ENCODE results near the gene SARM1.

The SARM1 gene

DNA sequence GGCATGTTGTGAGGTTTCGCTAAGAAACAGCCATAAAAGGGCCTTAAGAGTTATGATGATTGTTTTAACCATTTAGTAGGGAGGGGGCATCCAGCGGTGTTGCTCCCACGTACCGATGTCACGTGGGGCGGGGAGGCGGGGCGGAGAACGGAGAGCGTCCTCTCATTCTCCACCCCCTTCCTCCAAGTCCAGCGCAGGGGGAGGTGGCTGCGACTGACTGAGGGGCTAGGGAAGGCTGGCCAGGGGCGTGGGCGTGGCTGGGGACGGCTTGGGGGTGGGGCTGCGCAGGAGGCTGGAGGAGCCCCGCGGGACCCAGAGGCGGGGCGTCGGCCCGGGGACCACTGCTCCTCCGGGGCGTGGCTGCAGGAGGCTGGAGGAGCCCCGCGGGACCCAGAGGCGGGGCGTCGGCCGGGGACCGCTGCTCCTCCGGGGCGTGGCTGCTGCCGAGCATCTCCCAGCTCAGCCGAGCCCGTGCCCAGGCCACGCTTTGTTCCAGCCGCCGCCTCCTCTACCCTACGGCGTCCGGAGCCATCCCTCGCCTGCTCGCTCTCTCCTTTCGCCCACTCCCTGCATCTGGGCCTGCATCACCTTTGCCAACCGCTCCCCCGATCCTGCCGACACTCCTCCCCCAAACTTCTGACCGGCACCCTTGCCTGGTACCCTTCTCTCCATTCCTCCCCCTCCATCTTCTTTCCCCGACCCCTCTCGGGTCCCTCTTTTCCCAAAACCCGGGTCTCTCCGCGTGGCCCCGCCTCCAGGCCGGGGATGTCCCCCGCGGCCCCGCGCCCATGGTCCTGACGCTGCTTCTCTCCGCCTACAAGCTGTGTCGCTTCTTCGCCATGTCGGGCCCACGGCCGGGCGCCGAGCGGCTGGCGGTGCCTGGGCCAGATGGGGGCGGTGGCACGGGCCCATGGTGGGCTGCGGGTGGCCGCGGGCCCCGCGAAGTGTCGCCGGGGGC lies at the start of gene SARM1:
SARM1 (plus strand) TSS at position 450 of the 958 bp plus-strand sequence; CDS start at position 789, 339 bp downstream.
- TF ChIP-seq, protein P1, sequence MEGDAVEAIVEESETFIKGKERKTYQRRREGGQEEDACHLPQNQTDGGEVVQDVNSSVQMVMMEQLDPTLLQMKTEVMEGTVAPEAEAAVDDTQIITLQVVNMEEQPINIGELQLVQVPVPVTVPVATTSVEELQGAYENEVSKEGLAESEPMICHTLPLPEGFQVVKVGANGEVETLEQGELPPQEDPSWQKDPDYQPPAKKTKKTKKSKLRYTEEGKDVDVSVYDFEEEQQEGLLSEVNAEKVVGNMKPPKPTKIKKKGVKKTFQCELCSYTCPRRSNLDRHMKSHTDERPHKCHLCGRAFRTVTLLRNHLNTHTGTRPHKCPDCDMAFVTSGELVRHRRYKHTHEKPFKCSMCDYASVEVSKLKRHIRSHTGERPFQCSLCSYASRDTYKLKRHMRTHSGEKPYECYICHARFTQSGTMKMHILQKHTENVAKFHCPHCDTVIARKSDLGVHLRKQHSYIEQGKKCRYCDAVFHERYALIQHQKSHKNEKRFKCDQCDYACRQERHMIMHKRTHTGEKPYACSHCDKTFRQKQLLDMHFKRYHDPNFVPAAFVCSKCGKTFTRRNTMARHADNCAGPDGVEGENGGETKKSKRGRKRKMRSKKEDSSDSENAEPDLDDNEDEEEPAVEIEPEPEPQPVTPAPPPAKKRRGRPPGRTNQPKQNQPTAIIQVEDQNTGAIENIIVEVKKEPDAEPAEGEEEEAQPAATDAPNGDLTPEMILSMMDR (IDR thresholded peaks at IDR 0.05; ENCODE audit: low read length, missing control alignments), result no peak
- peak within 1 kb of the TSS; percentile 60 for H3K4me3 ChIP-seq (replicated peaks; ENCODE audit: low read depth, low read length)
- DNase-seq (ENCODE audit: low read depth), result peak; percentile 85

DNA sequence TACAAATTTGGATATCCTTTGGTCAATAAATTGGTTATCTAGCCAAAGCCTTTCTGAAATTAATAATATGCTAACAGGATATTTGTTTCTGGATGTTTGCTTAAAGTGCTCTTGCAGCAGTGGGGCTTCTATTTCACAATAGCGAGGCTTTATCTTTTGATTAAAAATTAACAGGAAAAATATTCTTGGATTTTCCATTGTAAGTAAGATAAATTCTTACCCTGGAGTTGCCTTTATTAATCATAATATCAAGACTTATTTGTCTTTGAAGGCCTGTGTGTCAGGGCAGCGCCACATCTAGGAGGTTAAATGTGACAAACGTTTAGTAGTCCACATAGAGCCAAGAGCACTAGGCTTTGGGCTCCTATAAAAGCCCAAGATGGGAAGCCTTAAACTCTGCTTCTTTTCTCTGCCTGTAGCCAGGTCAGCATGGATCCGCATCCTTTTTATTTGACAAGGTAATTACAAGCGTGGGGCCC lies 47.2 kb upstream of the SARM1 start:
- TF ChIP-seq, protein P1 (IDR thresholded peaks at IDR 0.05; ENCODE audit: low read length, missing control alignments), result no peak
- no peak for DNase-seq (ENCODE audit: low read depth)
- H3K4me3 ChIP-seq (replicated peaks; ENCODE audit: low read depth, low read length), result no peak overlapping the region

DNA sequence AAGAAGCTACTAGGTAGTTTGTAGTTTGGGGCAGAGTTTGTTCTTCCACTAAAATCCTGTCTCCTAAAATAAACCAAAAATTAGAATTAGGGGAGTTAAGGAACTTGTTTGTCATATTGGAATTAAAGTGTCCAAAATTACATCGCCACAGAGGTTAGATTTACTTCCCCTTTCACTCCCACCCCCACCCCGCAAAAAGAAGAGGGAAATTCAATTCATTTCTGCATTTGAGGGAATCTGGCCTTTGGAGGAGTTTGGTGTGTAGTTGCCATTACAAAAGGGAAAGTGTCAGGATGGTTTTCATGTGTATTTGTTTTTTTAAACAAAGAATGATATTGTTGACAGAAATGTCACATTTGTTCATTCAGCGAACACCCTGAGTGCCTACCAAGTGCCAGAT lies 46.7 kb upstream of the SARM1 start:
- DNase-seq (ENCODE audit: low read depth), result no peak
- TF ChIP-seq, protein P1 (IDR thresholded peaks at IDR 0.05; ENCODE audit: low read length, missing control alignments), result no peak
- H3K4me3 ChIP-seq (replicated peaks; ENCODE audit: low read depth, low read length), result no peak overlapping the region

DNA sequence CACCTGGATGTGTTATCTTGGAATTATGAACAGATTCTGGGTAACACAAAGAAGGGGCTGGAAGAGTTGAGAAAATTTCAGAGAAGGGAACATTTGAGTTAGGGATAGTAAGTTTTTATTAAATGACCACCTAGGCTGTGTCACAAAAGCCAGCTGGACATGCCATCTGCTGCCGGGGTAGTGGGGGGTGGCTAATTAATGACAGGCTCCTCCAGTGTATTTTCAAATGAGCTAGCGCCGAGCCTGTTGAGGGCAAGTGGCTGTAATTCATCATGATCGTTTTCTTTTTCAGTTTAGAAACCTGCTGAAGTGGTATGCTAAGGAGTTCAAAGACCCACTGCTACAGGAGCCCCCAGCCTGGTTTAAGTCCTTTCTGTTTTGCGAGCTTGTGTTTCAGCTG lies 46.3 kb upstream of the SARM1 start:
- DNase-seq (ENCODE audit: low read depth), result no peak
- TF ChIP-seq, protein P1 (IDR thresholded peaks at IDR 0.05; ENCODE audit: low read length, missing control alignments), result no peak
- no peak overlapping the region for H3K4me3 ChIP-seq (replicated peaks; ENCODE audit: low read depth, low read length)

DNA sequence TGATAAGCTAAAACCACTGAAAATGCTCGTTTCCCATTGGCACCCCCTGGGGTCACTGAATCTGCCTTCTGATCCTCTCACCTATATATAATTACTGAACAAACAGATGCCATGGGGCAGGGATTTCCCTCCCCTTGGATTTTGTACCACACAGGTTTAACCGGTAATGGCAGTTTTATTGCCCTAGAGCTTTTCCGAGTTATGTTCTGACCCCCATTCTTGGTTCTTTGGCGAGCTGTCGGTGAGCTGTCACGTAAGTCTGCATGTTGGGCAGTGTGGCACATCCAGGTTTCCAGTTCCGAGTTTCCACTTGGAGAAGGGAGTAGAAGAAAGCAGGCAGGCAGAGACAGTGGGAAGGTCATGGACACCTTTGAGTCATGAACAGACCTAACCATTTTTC lies 45.4 kb upstream of the SARM1 start:
- H3K4me3 ChIP-seq (replicated peaks; ENCODE audit: low read depth, low read length), result no peak overlapping the region
- TF ChIP-seq, protein P1 (IDR thresholded peaks at IDR 0.05; ENCODE audit: low read length, missing control alignments), result no peak
- no peak for DNase-seq (ENCODE audit: low read depth)

DNA sequence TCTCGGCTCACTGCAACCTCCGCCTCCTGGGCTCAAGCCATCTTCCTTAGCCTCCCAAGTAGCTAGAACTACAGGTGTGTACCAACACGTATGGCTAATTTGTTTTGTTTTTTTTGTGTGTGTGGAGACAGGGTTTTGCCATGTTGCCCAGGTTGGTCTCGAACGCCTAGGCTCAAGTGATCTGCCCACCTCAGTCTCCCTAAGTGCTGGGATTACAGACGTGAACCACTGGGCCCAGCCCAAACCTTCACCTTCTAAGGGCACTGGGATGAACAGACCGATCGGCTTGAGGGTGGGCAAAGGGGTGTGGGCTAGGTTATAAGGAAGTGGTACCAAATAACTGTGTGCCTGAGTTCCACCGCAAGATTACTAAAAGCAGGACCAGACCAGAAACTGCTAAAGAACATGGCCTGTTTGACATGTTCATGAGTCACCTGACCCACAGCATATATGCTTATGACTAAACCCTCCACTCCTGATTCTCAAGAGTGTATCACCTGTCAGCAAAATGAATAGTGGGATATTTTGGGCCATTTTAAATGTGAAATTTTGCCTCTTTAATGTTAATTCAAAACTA lies 44.4 kb upstream of the SARM1 start:
- DNase-seq (ENCODE audit: low read depth), result no peak

More for the DNA sequence above, 44.4 kb upstream of the SARM1 start:
- TF ChIP-seq, protein P1 (IDR thresholded peaks at IDR 0.05; ENCODE audit: low read length, missing control alignments), result no peak
- no peak overlapping the region for H3K4me3 ChIP-seq (replicated peaks; ENCODE audit: low read depth, low read length)
